GM23338 (cell line): ENCODE results near the gene DAGLB.

Experiments
- EZH2phosphoT487 ChIP-seq: fragments of 200-600 bp; sonication (generic); IDR thresholded peaks from one replicate; pipeline ENCODE4 v1.8.1; 2018; ENCODE audit warnings: antibody characterized with exemption; ENCODE audit not compliant: unreplicated experiment
- TF ChIP-seq, protein P1 (sequence below), 2 experiments: fragments of 200-600 bp in 1 of 2; sonication (generic) in 1 of 2; conservative IDR thresholded peaks; 2 replicates each; pipeline versions ENCODE4 v1.5.1 to v1.6.1; 2016 to 2017; ENCODE audit warnings: antibody characterized with exemption in 2 of 2, low read depth in 2 of 2, mild to moderate bottlenecking in 2 of 2, moderate library complexity in 1 of 2

DNA sequence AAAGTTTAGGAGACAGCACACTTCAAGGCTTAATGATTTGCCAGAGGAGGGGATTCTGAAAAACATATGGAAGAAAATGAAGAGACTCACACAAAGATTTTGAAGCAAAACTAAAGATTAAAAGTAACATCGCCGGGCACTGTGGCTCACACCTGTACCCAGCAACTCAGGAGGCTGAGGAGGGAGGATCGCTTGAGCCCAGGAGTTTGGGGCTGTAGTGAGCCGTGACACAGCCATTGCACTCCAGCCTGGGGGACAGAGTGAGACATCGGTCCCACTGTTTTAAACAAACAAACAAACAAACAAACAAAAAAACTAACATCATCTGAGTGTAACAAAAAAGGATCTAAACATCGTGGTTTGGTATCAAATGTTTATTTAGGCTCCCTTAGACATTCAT lies 33.7 kb upstream of the DAGLB start:
- TF ChIP-seq, protein P1, sequence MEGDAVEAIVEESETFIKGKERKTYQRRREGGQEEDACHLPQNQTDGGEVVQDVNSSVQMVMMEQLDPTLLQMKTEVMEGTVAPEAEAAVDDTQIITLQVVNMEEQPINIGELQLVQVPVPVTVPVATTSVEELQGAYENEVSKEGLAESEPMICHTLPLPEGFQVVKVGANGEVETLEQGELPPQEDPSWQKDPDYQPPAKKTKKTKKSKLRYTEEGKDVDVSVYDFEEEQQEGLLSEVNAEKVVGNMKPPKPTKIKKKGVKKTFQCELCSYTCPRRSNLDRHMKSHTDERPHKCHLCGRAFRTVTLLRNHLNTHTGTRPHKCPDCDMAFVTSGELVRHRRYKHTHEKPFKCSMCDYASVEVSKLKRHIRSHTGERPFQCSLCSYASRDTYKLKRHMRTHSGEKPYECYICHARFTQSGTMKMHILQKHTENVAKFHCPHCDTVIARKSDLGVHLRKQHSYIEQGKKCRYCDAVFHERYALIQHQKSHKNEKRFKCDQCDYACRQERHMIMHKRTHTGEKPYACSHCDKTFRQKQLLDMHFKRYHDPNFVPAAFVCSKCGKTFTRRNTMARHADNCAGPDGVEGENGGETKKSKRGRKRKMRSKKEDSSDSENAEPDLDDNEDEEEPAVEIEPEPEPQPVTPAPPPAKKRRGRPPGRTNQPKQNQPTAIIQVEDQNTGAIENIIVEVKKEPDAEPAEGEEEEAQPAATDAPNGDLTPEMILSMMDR (conservative IDR thresholded peaks at IDR 0.05; ENCODE audit: low read depth in 2 of 2): no peak
- no peak for TF ChIP-seq EZH2phosphoT487
